HG03571 (cell line): Measurements from ENCODE around the gene FOLH1.
"Not testable (repeated sequence)": the region's sequence is repeated elsewhere in the genome, so short reads cannot be mapped to it uniquely, and the experiment has no call there.

Experiments used
- ATAC-seq: cut with Tn5 transposase; IDR thresholded peaks from one replicate; pipeline ENCODE4 v1.9.1; 2021; ENCODE audit not compliant: unreplicated experiment

The FOLH1 gene

GRCh38 chr11:49208006-49208721 is at the start of gene FOLH1:
Gene FOLH1 (minus strand): TSS chr11:49208602. CDS start chr11:49208409, 193 bp downstream.
- ATAC-seq = no peak

GRCh38 chr11:49255148-49255547 is 46.7 kb upstream of the FOLH1 start:
- not testable (repeated sequence) for ATAC-seq

- ATAC-seq = not testable (repeated sequence)
These were observed 42.8 kb upstream of the FOLH1 start for GRCh38 chr11:49251212-49251611.

GRCh38 chr11:49250398-49251115 is 42.2 kb upstream of the FOLH1 start:
- not testable (repeated sequence) for ATAC-seq

- not testable (repeated sequence) for ATAC-seq
These were observed 41.0 kb upstream of the FOLH1 start for GRCh38 chr11:49249363-49249762.

GRCh38 chr11:49233685-49234084 is 25.3 kb upstream of the FOLH1 start:
- not testable (repeated sequence) for ATAC-seq

GRCh38 chr11:49233019-49233418 is 24.6 kb upstream of the FOLH1 start:
- not testable (repeated sequence) for ATAC-seq

- ATAC-seq = not testable (repeated sequence)
These were observed 23.3 kb upstream of the FOLH1 start for GRCh38 chr11:49231725-49232124.

GRCh38 chr11:49230534-49230933 is 22.1 kb upstream of the FOLH1 start:
- not testable (repeated sequence) for ATAC-seq

- ATAC-seq = not testable (repeated sequence)
These were observed 21.6 kb upstream of the FOLH1 start for GRCh38 chr11:49230001-49230400.

GRCh38 chr11:49229136-49229535 is 20.7 kb upstream of the FOLH1 start:
- not testable (repeated sequence) for ATAC-seq

- not testable (repeated sequence) for ATAC-seq
These were observed 16.9 kb upstream of the FOLH1 start for GRCh38 chr11:49225255-49225785.

- no peak for ATAC-seq
These were observed 12.7 kb upstream of the FOLH1 start for GRCh38 chr11:49221112-49221511.

GRCh38 chr11:49213026-49213560 is 4.7 kb upstream of the FOLH1 start:
- ATAC-seq = no peak

- not testable (repeated sequence) for ATAC-seq
These were observed 1.4 kb downstream of the FOLH1 start for GRCh38 chr11:49206999-49207398.

GRCh38 chr11:49202287-49202976 is 6.0 kb downstream of the FOLH1 start:
- no peak for ATAC-seq

GRCh38 chr11:49196775-49197174 is 11.6 kb downstream of the FOLH1 start:
- ATAC-seq = not testable (repeated sequence)

GRCh38 chr11:49196002-49196401 is 12.4 kb downstream of the FOLH1 start:
- not testable (repeated sequence) for ATAC-seq

- ATAC-seq = not testable (repeated sequence)
These were observed 18.1 kb downstream of the FOLH1 start for GRCh38 chr11:49190287-49190686.

- ATAC-seq = not testable (repeated sequence)
These were observed 22.2 kb downstream of the FOLH1 start for GRCh38 chr11:49186225-49186624.

- not testable (repeated sequence) for ATAC-seq
These were observed 22.8 kb downstream of the FOLH1 start for GRCh38 chr11:49185597-49185996.
